OCI-LY7 (cell line): ENCODE data around the gene ZNF358. TPM values are rescaled to one million over a fixed set of nuclear protein-coding genes. Genes with fewer than 3 reads are reported as not detected.

Source experiments
- BruUV-seq: library from RNA; stranded (reverse); fragments of 400-500 nt; replicated peaks from 2 replicates; lab custom pipeline; 2021; lab: Mats Ljungman, UMichigan
- CTCF ChIA-PET: fragments of 300-600 bp; sonication (Branson Sonifier 250); formaldehyde crosslinking; loops from one replicate; lab custom pipeline; 2022; ENCODE audit warnings: antibody characterized with exemption; ENCODE audit not compliant: unreplicated experiment; lab: Charles Lee
- POLR2A ChIA-PET: fragments of 300-600 bp; sonication (Branson Sonifier 250); formaldehyde crosslinking; loops from one replicate; lab custom pipeline; 2022; ENCODE audit warnings: antibody characterized with exemption; lab: Charles Lee
- DNase-seq: peaks from one replicate; pipeline ENCODE4 v3.0.0-alpha.2; 2015; ENCODE audit warnings: low spot score
- H2AFZ ChIP-seq: fragments of 200-600 bp; sonication (generic), shearing (Covaris generic); 2 replicates; pipeline ENCODE4 v1.6.1; 2014; ENCODE audit warnings: mild to moderate bottlenecking, antibody characterized with exemption, low read length, moderate library complexity
- H3K27ac ChIP-seq: fragments of 200-600 bp; sonication (generic); 2 replicates; pipeline ENCODE4 v1.5.1; 2014; ENCODE audit warnings: mixed run types, low read depth, mild to moderate bottlenecking, moderate library complexity, low read length, inconsistent platforms; ENCODE audit not compliant: poor library complexity, severe bottlenecking
- H3K36me3 ChIP-seq: fragments of 200-600 bp; sonication (generic); 2 replicates; pipeline ENCODE4 v1.6.1; 2014; ENCODE audit warnings: mild to moderate bottlenecking, antibody characterized with exemption, low read length, moderate library complexity, mixed read lengths; ENCODE audit not compliant: insufficient read depth
- H3K4me1 ChIP-seq: fragments of 200-600 bp; sonication (generic); 2 replicates; pipeline ENCODE4 v1.5.1; 2014; ENCODE audit warnings: mild to moderate bottlenecking, low read length; ENCODE audit not compliant: insufficient read depth, poor library complexity, severe bottlenecking
- H3K4me2 ChIP-seq: fragments of 200-600 bp; sonication (generic); 2 replicates; pipeline ENCODE4 v1.6.1; 2014; ENCODE audit warnings: mild to moderate bottlenecking, low read length
- H3K4me3 ChIP-seq: fragments of 200-600 bp; sonication (generic); 2 replicates; pipeline ENCODE4 v1.5.1; 2014; ENCODE audit warnings: mild to moderate bottlenecking, low read depth, low read length; ENCODE audit not compliant: poor library complexity, severe bottlenecking
- H3K79me2 ChIP-seq: fragments of 200-600 bp; sonication (generic); 2 replicates; pipeline ENCODE4 v1.6.1; 2016; ENCODE audit warnings: low read depth, mild to moderate bottlenecking, low read length, moderate library complexity, mixed read lengths; ENCODE audit not compliant: insufficient read depth
- H3K9me2 ChIP-seq: fragments of 200-600 bp; sonication (generic); 2 replicates; pipeline ENCODE4 v1.6.1; 2016; ENCODE audit warnings: mild to moderate bottlenecking, low read length, mixed read lengths; ENCODE audit not compliant: insufficient read depth
- H3K9me3 ChIP-seq: fragments of 200-600 bp; sonication (generic); 2 replicates; pipeline ENCODE4 v1.6.1; 2014; ENCODE audit warnings: mild to moderate bottlenecking, mixed run types, low read length, mixed read lengths
- H4K20me1 ChIP-seq: fragments of 200-600 bp; sonication (generic); 2 replicates; pipeline ENCODE4 v1.6.1; 2014; ENCODE audit warnings: mild to moderate bottlenecking, antibody characterized with exemption, low read length, moderate library complexity, mixed read lengths; ENCODE audit not compliant: insufficient read depth
- EZH2phosphoT487 ChIP-seq: fragments of 200-600 bp; sonication (generic); IDR thresholded peaks from 2 replicates; pipeline ENCODE4 v1.6.1; 2018; ENCODE audit warnings: low read depth, borderline replicate concordance, mild to moderate bottlenecking, mixed run types, antibody characterized with exemption, low read length, moderate library complexity, mixed read lengths
- intact Hi-C: fragments of 100-400 bp; cut with micrococcal nuclease; formaldehyde crosslinking; loops from one replicate; pipeline ENCODE4 v1.10.0; 2022; ENCODE audit not compliant: unreplicated experiment
- total RNA-seq, 2 experiments: library from RNA; depleted of rRNA in 1 of 2; stranded (reverse); fragments of >200 nt in 1 of 2; shearing (Covaris generic) in 1 of 2; gene quantifications; 2 replicates each; pipeline ENCODE4 v1.2.3, GENCODE V29; 2014 to 2022
- TF ChIP-seq, protein P1 (sequence below): fragments of 200-600 bp; sonication (generic); conservative IDR thresholded peaks from 2 replicates; pipeline ENCODE4 v1.5.1; 2014; ENCODE audit warnings: mild to moderate bottlenecking, antibody characterized with exemption, low read length, moderate library complexity, mixed read lengths

ZNF358 gene
- total RNA-seq, 2 experiments from 2014 or later, result not detected

- no peak for TF ChIP-seq EZH2phosphoT487
- TF ChIP-seq, protein P1, sequence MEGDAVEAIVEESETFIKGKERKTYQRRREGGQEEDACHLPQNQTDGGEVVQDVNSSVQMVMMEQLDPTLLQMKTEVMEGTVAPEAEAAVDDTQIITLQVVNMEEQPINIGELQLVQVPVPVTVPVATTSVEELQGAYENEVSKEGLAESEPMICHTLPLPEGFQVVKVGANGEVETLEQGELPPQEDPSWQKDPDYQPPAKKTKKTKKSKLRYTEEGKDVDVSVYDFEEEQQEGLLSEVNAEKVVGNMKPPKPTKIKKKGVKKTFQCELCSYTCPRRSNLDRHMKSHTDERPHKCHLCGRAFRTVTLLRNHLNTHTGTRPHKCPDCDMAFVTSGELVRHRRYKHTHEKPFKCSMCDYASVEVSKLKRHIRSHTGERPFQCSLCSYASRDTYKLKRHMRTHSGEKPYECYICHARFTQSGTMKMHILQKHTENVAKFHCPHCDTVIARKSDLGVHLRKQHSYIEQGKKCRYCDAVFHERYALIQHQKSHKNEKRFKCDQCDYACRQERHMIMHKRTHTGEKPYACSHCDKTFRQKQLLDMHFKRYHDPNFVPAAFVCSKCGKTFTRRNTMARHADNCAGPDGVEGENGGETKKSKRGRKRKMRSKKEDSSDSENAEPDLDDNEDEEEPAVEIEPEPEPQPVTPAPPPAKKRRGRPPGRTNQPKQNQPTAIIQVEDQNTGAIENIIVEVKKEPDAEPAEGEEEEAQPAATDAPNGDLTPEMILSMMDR, result no peak
- no TSS peak for BruUV-seq
- ChIA-PET CTCF (interaction anchor here (0.6 kb wide), 1 partner anchor 213 kb away, joined by 4 read pairs; no protein-coding TSS in a partner anchor), POLR2A (no interaction called here)
- no peaks in the 10 kb centered on the region for H4K20me1 ChIP-seq
- no peak for DNase-seq
- H2AFZ ChIP-seq, result no peak overlapping the region
- no peaks in the 10 kb centered on the region for H3K9me2 ChIP-seq
- H3K27ac ChIP-seq, result no peak overlapping the region
- no peak overlapping the region for H3K4me2 ChIP-seq
- no peaks in the 10 kb centered on the region for H3K79me2 ChIP-seq
- no peak overlapping the region for H3K4me3 ChIP-seq
- H3K9me3 ChIP-seq, result no peaks in the 10 kb centered on the region
- H3K36me3 ChIP-seq, result no peaks in the 10 kb centered on the region
- intact Hi-C loops, result no loop called here
- H3K4me1 ChIP-seq, result no peaks in the 10 kb centered on the region
These were observed 21.3 kb upstream of the ZNF358 start for GRCh38 chr19:7494416-7495098.

- Histone ChIP-seq H3K79me2 (no peaks in the 10 kb centered on the region), H4K20me1 (no peaks in the 10 kb centered on the region), H3K9me3 (no peaks in the 10 kb centered on the region), H3K4me2 (no peak overlapping the region), H3K27ac (no peak overlapping the region), H3K4me3 (no peak overlapping the region), H3K9me2 (no peaks in the 10 kb centered on the region), H3K4me1 (no peaks in the 10 kb centered on the region), H2AFZ (no peak overlapping the region), H3K36me3 (no peaks in the 10 kb centered on the region)
- no TSS peak for BruUV-seq
- POLR2A ChIA-PET, result interaction anchor here (0.6 to 0.9 kb wide), 2 partner anchors 9 to 278 kb away, joined by 3 read pairs; no protein-coding TSS in a partner anchor
- TF ChIP-seq, protein P1, result peak; percentile 71
- TF ChIP-seq EZH2phosphoT487, result no peak
- no peak for DNase-seq
- CTCF ChIA-PET, result no interaction called here
- intact Hi-C loops, result no loop called here
These were observed 18.6 kb upstream of the ZNF358 start for GRCh38 chr19:7497292-7497691.

GRCh38 chr19:7500811-7501450 lies 15.0 kb upstream of the ZNF358 start:
- no peak for DNase-seq
- H3K4me2 ChIP-seq, result no peak overlapping the region
- H3K79me2 ChIP-seq, result no peaks in the 10 kb centered on the region
- no peak overlapping the region for H2AFZ ChIP-seq
- TF ChIP-seq, protein P1, result no peak
- no peak for TF ChIP-seq EZH2phosphoT487
- no TSS peak for BruUV-seq
- no peak overlapping the region for H3K27ac ChIP-seq
- ChIA-PET POLR2A (interaction anchor here (0.7 kb wide), 1 partner anchor 342 kb away, joined by 3 read pairs; no protein-coding TSS in a partner anchor), CTCF (no interaction called here)
- no peaks in the 10 kb centered on the region for H4K20me1 ChIP-seq
- intact Hi-C loops, result no loop called here
- no peaks in the 10 kb centered on the region for H3K36me3 ChIP-seq
- no peaks in the 10 kb centered on the region for H3K9me3 ChIP-seq
- no peak overlapping the region for H3K4me3 ChIP-seq
- no peaks in the 10 kb centered on the region for H3K9me2 ChIP-seq
- peaks cover 8% of the 10 kb centered on the region for H3K4me1 ChIP-seq
